HepG2 (cell line): ENCODE data around the gene PSMD1. TPM values are rescaled to one million over a fixed set of nuclear protein-coding genes. Genes with fewer than 3 reads are reported as not detected.

Source experiments
- CBFB ChIP-seq: sonication (generic); formaldehyde crosslinking; IDR thresholded peaks from 2 replicates; pipeline ENCODE4 v1.4.0; 2020; ENCODE audit warnings: missing genetic modification reagents
- KDM1A ChIP-seq: IDR thresholded peaks from 2 replicates; pipeline ENCODE4 v1.6.1; 2016; ENCODE audit warnings: missing compliant biosample characterization
- KDM3A ChIP-seq: IDR thresholded peaks from 2 replicates; pipeline ENCODE4 v1.6.1; 2018; ENCODE audit warnings: low read depth, missing compliant biosample characterization
- LBX2 ChIP-seq: sonication (generic); formaldehyde crosslinking; IDR thresholded peaks from 2 replicates; pipeline ENCODE4 v1.5.0; 2020; ENCODE audit warnings: missing genetic modification reagents, mild to moderate bottlenecking, borderline replicate concordance
- MED13 ChIP-seq: sonication (generic); formaldehyde crosslinking; IDR thresholded peaks from 2 replicates; pipeline ENCODE4 v1.5.0; 2020; ENCODE audit warnings: missing genetic modification reagents
- PRPF4 ChIP-seq: fragments of 200-400 bp; formaldehyde crosslinking; IDR thresholded peaks from 2 replicates; pipeline ENCODE4 v1.6.1; 2016; ENCODE audit warnings: low read length, low read depth; ENCODE audit not compliant: poor library complexity, severe bottlenecking
- TBP ChIP-seq: sonication (generic); formaldehyde crosslinking; IDR thresholded peaks from 2 replicates; pipeline ENCODE4 v1.5.0; 2020; ENCODE audit warnings: missing genetic modification reagents
- TIGD3 ChIP-seq: sonication (generic); formaldehyde crosslinking; IDR thresholded peaks from 2 replicates; pipeline ENCODE4 v1.5.1; 2020; ENCODE audit warnings: mild to moderate bottlenecking, missing genetic modification reagents, borderline replicate concordance
- XRCC5 ChIP-seq: fragments of 200-400 bp; formaldehyde crosslinking; optimal IDR thresholded peaks from 2 replicates; pipeline ENCODE3; 2017; ENCODE audit warnings: mild to moderate bottlenecking, low read length
- ZBTB4 ChIP-seq: sonication (generic); formaldehyde crosslinking; IDR thresholded peaks from 2 replicates; pipeline ENCODE4 v1.4.0; 2020; ENCODE audit warnings: missing genetic modification reagents, mild to moderate bottlenecking, borderline replicate concordance
- ZNF17 ChIP-seq: sonication (generic); formaldehyde crosslinking; IDR thresholded peaks from 2 replicates; pipeline ENCODE4 v1.5.0; 2020; ENCODE audit warnings: mild to moderate bottlenecking, missing genetic modification reagents
- ZNF205 ChIP-seq: IDR thresholded peaks from 2 replicates; pipeline ENCODE4 v1.6.1; 2018; ENCODE audit warnings: missing biosample characterization, missing genetic modification reagents
- ZNF224 ChIP-seq: sonication (generic); formaldehyde crosslinking; IDR thresholded peaks from 2 replicates; pipeline ENCODE4 v1.5.0; 2020; ENCODE audit warnings: mild to moderate bottlenecking, missing genetic modification reagents
- ZNF235 ChIP-seq: sonication (generic); formaldehyde crosslinking; IDR thresholded peaks from 2 replicates; pipeline ENCODE4 v1.8.1; 2023; ENCODE audit warnings: mild to moderate bottlenecking, missing genetic modification reagents, borderline replicate concordance
- ZSCAN12 ChIP-seq: sonication (generic); formaldehyde crosslinking; IDR thresholded peaks from 2 replicates; pipeline ENCODE4 v1.9.0; 2021; ENCODE audit warnings: mild to moderate bottlenecking, missing genetic modification reagents
- polyA plus RNA-seq, 8 experiments: library from polyadenylated mRNA; depleted of rRNA in 3 of 8; stranded (reverse) in 7 of 8; unstranded in 1 of 8; fragments of >200 nt; fragmentation: Illumina TruSeq in 4 of 8; extraction: Trizol in 4 of 8; gene quantifications; 2 replicates each; pipeline versions ENCODE4 v1.2.1 to v1.2.3, GENCODE V29; 2011 to 2016; ENCODE audit warnings: low read depth in 4 of 8, missing spikeins in 1 of 8, mixed read lengths in 1 of 8; ENCODE audit not compliant: insufficient read depth in 1 of 8
- total RNA-seq, 5 experiments: library from RNA; depleted of rRNA; stranded (reverse); fragments of >200 nt; fragmentation: Illumina TruSeq; extraction: Trizol; gene quantifications; 2 replicates each; pipeline ENCODE4 v1.2.3, GENCODE V29; 2016; ENCODE audit warnings: low read depth in 1 of 5
- TF ChIP-seq, protein P1 (sequence below): sonication (generic); formaldehyde crosslinking; IDR thresholded peaks from 2 replicates; pipeline ENCODE4 v1.4.0; 2020; ENCODE audit warnings: missing genetic modification reagents, borderline replicate concordance
- TF ChIP-seq, protein P2 (sequence below): sonication (generic); formaldehyde crosslinking; IDR thresholded peaks from 2 replicates; pipeline ENCODE4 v1.4.0; 2020; ENCODE audit warnings: missing genetic modification reagents
- TF ChIP-seq, protein P3 (sequence below): sonication (generic); formaldehyde crosslinking; IDR thresholded peaks from 2 replicates; pipeline ENCODE4 v1.5.1; 2020; ENCODE audit warnings: mild to moderate bottlenecking, moderate library complexity, missing genetic modification reagents
- TF ChIP-seq, protein P4 (sequence below): sonication (generic); formaldehyde crosslinking; IDR thresholded peaks from 2 replicates; pipeline ENCODE4 v1.4.0; 2020; ENCODE audit warnings: missing genetic modification reagents

Gene PSMD1
- total and polyA plus RNA-seq, 2 of the 13 experiments (the other 11 are each of a cell fraction or from before 2014, with no cell fraction given) = 136 to 191 TPM

DNA sequence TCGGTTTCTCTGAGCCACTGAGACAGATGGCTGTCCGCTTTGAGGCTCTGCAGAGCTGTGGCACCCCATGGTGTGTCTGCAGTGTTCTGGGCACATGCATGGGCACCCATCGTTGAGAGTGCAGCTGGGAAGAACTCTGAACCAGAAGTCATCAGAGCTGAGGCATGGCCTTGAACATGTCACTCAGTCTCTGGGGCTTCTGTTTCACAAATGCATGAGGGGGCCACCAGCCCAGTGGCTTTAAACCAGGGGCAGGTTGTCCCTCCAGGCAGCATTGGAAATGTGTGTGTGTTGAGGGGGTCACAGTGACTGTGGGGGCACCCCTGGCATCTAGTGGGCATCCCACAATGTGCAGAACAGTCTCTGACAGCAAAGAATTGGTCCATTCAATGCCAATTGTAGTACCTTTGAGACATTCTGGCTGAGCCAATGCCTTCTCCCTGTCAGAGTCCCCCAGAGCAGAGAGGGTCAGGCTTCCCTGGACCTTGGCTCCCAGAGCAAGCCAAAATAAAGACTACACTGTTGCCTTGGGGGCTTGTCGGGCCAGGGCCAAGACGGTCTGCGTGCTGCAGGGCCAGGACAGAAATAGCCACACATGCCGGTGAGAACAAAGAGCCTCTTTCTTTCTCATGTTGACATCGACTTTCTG is 9.3 kb upstream of the PSMD1 start (continued):
- TF ChIP-seq ZBTB4 (CRISPR knock-in tag) (no peak), ZNF17 (CRISPR knock-in tag) (no peak), ZNF205 (CRISPR knock-in tag) (peak; percentile 46; the same call in 1 of the 2 replicates), MED13 (CRISPR knock-in tag) (0 out of 2 replicates have a peak, but pooled peaks have one; percentile 48), PRPF4 (no peak), TBP (CRISPR knock-in tag) (no peak), XRCC5 (peak; percentile 85), ZNF235 (CRISPR knock-in tag) (peak; percentile 81; the same call in 1 of the 2 replicates), ZNF224 (no peak), ZSCAN12 (CRISPR knock-in tag) (no peak), TIGD3 (no peak), CBFB (CRISPR knock-in tag) (no peak), LBX2 (CRISPR knock-in tag) (no peak), KDM1A (CRISPR knock-in tag) (no peak), KDM3A (CRISPR knock-in tag) (no peak)
- TF ChIP-seq, protein P1, sequence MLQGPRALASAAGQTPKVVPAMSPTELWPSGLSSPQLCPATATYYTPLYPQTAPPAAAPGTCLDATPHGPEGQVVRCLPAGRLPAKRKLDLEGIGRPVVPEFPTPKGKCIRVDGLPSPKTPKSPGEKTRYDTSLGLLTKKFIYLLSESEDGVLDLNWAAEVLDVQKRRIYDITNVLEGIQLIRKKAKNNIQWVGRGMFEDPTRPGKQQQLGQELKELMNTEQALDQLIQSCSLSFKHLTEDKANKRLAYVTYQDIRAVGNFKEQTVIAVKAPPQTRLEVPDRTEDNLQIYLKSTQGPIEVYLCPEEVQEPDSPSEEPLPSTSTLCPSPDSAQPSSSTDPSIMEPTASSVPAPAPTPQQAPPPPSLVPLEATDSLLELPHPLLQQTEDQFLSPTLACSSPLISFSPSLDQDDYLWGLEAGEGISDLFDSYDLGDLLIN (CRISPR knock-in tag) = no peak
- TF ChIP-seq, protein P2, sequence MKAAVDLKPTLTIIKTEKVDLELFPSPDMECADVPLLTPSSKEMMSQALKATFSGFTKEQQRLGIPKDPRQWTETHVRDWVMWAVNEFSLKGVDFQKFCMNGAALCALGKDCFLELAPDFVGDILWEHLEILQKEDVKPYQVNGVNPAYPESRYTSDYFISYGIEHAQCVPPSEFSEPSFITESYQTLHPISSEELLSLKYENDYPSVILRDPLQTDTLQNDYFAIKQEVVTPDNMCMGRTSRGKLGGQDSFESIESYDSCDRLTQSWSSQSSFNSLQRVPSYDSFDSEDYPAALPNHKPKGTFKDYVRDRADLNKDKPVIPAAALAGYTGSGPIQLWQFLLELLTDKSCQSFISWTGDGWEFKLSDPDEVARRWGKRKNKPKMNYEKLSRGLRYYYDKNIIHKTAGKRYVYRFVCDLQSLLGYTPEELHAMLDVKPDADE = no peak
- TF ChIP-seq, protein P3, sequence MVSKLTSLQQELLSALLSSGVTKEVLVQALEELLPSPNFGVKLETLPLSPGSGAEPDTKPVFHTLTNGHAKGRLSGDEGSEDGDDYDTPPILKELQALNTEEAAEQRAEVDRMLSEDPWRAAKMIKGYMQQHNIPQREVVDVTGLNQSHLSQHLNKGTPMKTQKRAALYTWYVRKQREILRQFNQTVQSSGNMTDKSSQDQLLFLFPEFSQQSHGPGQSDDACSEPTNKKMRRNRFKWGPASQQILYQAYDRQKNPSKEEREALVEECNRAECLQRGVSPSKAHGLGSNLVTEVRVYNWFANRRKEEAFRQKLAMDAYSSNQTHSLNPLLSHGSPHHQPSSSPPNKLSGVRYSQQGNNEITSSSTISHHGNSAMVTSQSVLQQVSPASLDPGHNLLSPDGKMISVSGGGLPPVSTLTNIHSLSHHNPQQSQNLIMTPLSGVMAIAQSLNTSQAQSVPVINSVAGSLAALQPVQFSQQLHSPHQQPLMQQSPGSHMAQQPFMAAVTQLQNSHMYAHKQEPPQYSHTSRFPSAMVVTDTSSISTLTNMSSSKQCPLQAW (CRISPR knock-in tag) = no peak
- TF ChIP-seq, protein P4, sequence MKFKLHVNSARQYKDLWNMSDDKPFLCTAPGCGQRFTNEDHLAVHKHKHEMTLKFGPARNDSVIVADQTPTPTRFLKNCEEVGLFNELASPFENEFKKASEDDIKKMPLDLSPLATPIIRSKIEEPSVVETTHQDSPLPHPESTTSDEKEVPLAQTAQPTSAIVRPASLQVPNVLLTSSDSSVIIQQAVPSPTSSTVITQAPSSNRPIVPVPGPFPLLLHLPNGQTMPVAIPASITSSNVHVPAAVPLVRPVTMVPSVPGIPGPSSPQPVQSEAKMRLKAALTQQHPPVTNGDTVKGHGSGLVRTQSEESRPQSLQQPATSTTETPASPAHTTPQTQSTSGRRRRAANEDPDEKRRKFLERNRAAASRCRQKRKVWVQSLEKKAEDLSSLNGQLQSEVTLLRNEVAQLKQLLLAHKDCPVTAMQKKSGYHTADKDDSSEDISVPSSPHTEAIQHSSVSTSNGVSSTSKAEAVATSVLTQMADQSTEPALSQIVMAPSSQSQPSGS (CRISPR knock-in tag) = no peak
